Neural cell (in vitro differentiated cells): ENCODE results near the gene USP27X. TPM values are rescaled to one million over a fixed set of nuclear protein-coding genes. Genes with fewer than 3 reads are reported as not detected.

ENCODE experiments used
- H2AFZ ChIP-seq: fragments of 200-600, 300-800 bp; sonication (generic), shearing (Covaris generic); 2 replicates; pipeline ENCODE4 v1.6.0; 2014; ENCODE audit warnings: low read depth, mild to moderate bottlenecking, antibody characterized with exemption, low read length, moderate library complexity
- H3F3A ChIP-seq: fragments of 200-600 bp; shearing (Covaris generic); 2 replicates; pipeline ENCODE4 v1.6.1; 2016; ENCODE audit warnings: mild to moderate bottlenecking, moderate library complexity, mixed read lengths, antibody characterized with exemption, low read length; ENCODE audit not compliant: insufficient read depth, poor library complexity, severe bottlenecking
- H3K27ac ChIP-seq: fragments of 200-600, 300-800 bp; sonication (generic), shearing (Covaris generic); 2 replicates; pipeline ENCODE4 v1.5.1; 2014; ENCODE audit warnings: mild to moderate bottlenecking, low read length, moderate library complexity
- H3K27me3 ChIP-seq: fragments of 300-800, 200-600 bp; sonication (generic), shearing (Covaris generic); 2 replicates; pipeline ENCODE4 v1.6.0; 2014; ENCODE audit warnings: mild to moderate bottlenecking, low read depth, low read length, moderate library complexity; ENCODE audit not compliant: insufficient read depth
- H3K36me3 ChIP-seq: fragments of 300-800, 200-600 bp; sonication (generic), shearing (Covaris generic); 2 replicates; pipeline ENCODE4 v1.5.1; 2014; ENCODE audit warnings: mild to moderate bottlenecking, antibody characterized with exemption, low read length, moderate library complexity; ENCODE audit not compliant: insufficient read depth
- H3K4me2 ChIP-seq: fragments of 300-800, 200-600 bp; sonication (generic), shearing (Covaris generic); 2 replicates; pipeline ENCODE4 v1.6.0; 2014; ENCODE audit warnings: mild to moderate bottlenecking, low read length
- H3K4me3 ChIP-seq: fragments of 300-800, 200-600 bp; sonication (generic), shearing (Covaris generic); 2 replicates; pipeline ENCODE4 v1.5.1; 2014; ENCODE audit warnings: mild to moderate bottlenecking, low read length, moderate library complexity
- H3K79me2 ChIP-seq: fragments of 200-600 bp; shearing (Covaris generic); replicated peaks from 2 replicates; pipeline ENCODE4 v1.6.0; 2014; ENCODE audit warnings: mild to moderate bottlenecking, low read length, moderate library complexity; ENCODE audit not compliant: insufficient read depth
- H3K9ac ChIP-seq: fragments of 300-800, 200-600 bp; sonication (generic), shearing (Covaris generic); 2 replicates; pipeline ENCODE4 v1.6.1; 2016; ENCODE audit warnings: mild to moderate bottlenecking, low read length, mixed read lengths
- H3K9me2 ChIP-seq: fragments of 200-600 bp; shearing (Covaris generic); 2 replicates; pipeline ENCODE4 v1.6.1; 2016; ENCODE audit warnings: mild to moderate bottlenecking, low read length, mixed read lengths; ENCODE audit not compliant: insufficient read depth
- H3K9me3 ChIP-seq: fragments of 200-600, 300-800 bp; sonication (generic), shearing (Covaris generic); 2 replicates; pipeline ENCODE4 v1.6.1; 2016; ENCODE audit warnings: mild to moderate bottlenecking, mixed run types, low read length, moderate library complexity, mixed read lengths
- H4K20me1 ChIP-seq: fragments of 200-600 bp; shearing (Covaris generic); 2 replicates; pipeline ENCODE4 v1.6.1; 2016; ENCODE audit warnings: mild to moderate bottlenecking, mixed run types; ENCODE audit not compliant: insufficient read depth
- CTCF ChIP-seq: fragments of 450-650 bp; IDR thresholded peaks from 2 replicates; pipeline ENCODE4 v1.5.1; 2014; ENCODE audit warnings: antibody characterized with exemption, mild to moderate bottlenecking, moderate library complexity; ENCODE audit not compliant: poor library complexity, severe bottlenecking
- EP300 ChIP-seq: fragments of 450-650 bp; conservative IDR thresholded peaks from 2 replicates; pipeline ENCODE4 v1.6.1; 2014; ENCODE audit warnings: antibody characterized with exemption, mild to moderate bottlenecking, moderate library complexity; ENCODE audit not compliant: poor library complexity, severe bottlenecking
- EZH2 ChIP-seq: fragments of 200-600, 300-800 bp; shearing (Covaris generic), sonication (generic); IDR thresholded peaks from 2 replicates; pipeline ENCODE4 v1.6.1; 2014; ENCODE audit warnings: antibody characterized with exemption, low read length, borderline replicate concordance, mild to moderate bottlenecking; ENCODE audit not compliant: insufficient read depth, poor library complexity, severe bottlenecking
- MXI1 ChIP-seq: fragments of 450-650 bp; conservative IDR thresholded peaks from 2 replicates; pipeline ENCODE4 v1.6.1; 2014; ENCODE audit warnings: antibody characterized with exemption, mild to moderate bottlenecking; ENCODE audit not compliant: poor library complexity, severe bottlenecking
- POLR2AphosphoS5 ChIP-seq: IDR thresholded peaks from 2 replicates; pipeline ENCODE4 v1.6.1; 2012
- RAD21 ChIP-seq: fragments of 450-650 bp; conservative IDR thresholded peaks from 2 replicates; pipeline ENCODE4 v1.6.1; 2014; ENCODE audit warnings: antibody characterized with exemption, mild to moderate bottlenecking, moderate library complexity
- REST ChIP-seq: IDR thresholded peaks from 2 replicates; pipeline ENCODE4 v1.6.1; 2012; ENCODE audit warnings: borderline replicate concordance
- SMC3 ChIP-seq: fragments of 450-650 bp; conservative IDR thresholded peaks from 2 replicates; pipeline ENCODE4 v1.6.1; 2014; ENCODE audit warnings: antibody characterized with exemption, mild to moderate bottlenecking, moderate library complexity; ENCODE audit not compliant: poor library complexity
- TAF1 ChIP-seq: IDR thresholded peaks from 2 replicates; pipeline ENCODE4 v1.6.1; 2012; ENCODE audit warnings: low read depth
- polyA plus RNA-seq: library from polyadenylated mRNA; depleted of rRNA; stranded (reverse); fragments of >200 nt; gene quantifications from 2 replicates; pipeline ENCODE4 v1.2.3, GENCODE V29; 2014

USP27X gene
- polyA plus RNA-seq, 1 donor from 2014 or later = 8.0 TPM

- TF ChIP-seq EZH2 (no peak), CTCF (no peak), POLR2AphosphoS5 (no peak), RAD21 (no peak)
- H3K27ac ChIP-seq = no peak overlapping the region
- no peak overlapping the region for H3K4me2 ChIP-seq
- H3F3A ChIP-seq = no peaks in the 10 kb centered on the region
- H3K27me3 ChIP-seq = no peaks in the 10 kb centered on the region
- H3K9ac ChIP-seq = no peak overlapping the region
- no peaks in the 10 kb centered on the region for H3K36me3 ChIP-seq
- H3K79me2 ChIP-seq = no peaks in the 10 kb centered on the region
- no peak overlapping the region for H3K4me3 ChIP-seq
- H3K9me2 ChIP-seq = no peaks in the 10 kb centered on the region
- no peaks in the 10 kb centered on the region for H3K9me3 ChIP-seq
- no peaks in the 10 kb centered on the region for H4K20me1 ChIP-seq
- H2AFZ ChIP-seq = no peak overlapping the region
Measured at GRCh38 chrX:49925176-49925575, 45.9 kb downstream of the USP27X start.

GRCh38 chrX:49930039-49930438 lies 50.8 kb downstream of the USP27X start:
- Histone ChIP-seq H3K4me3 (no peak overlapping the region), H3K27ac (no peak overlapping the region), H3K27me3 (no peaks in the 10 kb centered on the region), H3K9me2 (no peaks in the 10 kb centered on the region), H2AFZ (no peak overlapping the region), H3K4me2 (no peak overlapping the region), H3K79me2 (no peaks in the 10 kb centered on the region), H3F3A (no peaks in the 10 kb centered on the region), H3K9me3 (no peaks in the 10 kb centered on the region), H3K9ac (no peak overlapping the region), H4K20me1 (no peaks in the 10 kb centered on the region), H3K36me3 (no peaks in the 10 kb centered on the region)
- TF ChIP-seq CTCF (no peak), EZH2 (no peak), REST (no peak), SMC3 (no peak), MXI1 (no peak), POLR2AphosphoS5 (no peak), RAD21 (no peak), TAF1 (no peak), EP300 (no peak)

Other genes with a start within 250 kb of the USP27X start
- gene PAGE1, start 183.5 kb upstream of the USP27X start, polyA plus RNA-seq = not detected in 2 replicates
- not detected in 2 replicates for gene PAGE4, start 50.2 kb upstream of the USP27X start, polyA plus RNA-seq
- 10.7 and 13.1 TPM in 2 replicates for gene CLCN5, start 43.1 kb downstream of the USP27X start, polyA plus RNA-seq